Neural cell (in vitro differentiated cells): ENCODE data around the gene ADK. TPM values are rescaled to one million over a fixed set of nuclear protein-coding genes. Genes with fewer than 3 reads are reported as not detected.

Experiments used
- H2AFZ ChIP-seq: fragments of 200-600, 300-800 bp; sonication (generic), shearing (Covaris generic); 2 replicates; pipeline ENCODE4 v1.6.0; 2014; ENCODE audit warnings: low read depth, mild to moderate bottlenecking, antibody characterized with exemption, low read length, moderate library complexity
- H3F3A ChIP-seq: fragments of 200-600 bp; shearing (Covaris generic); 2 replicates; pipeline ENCODE4 v1.6.1; 2016; ENCODE audit warnings: mild to moderate bottlenecking, moderate library complexity, mixed read lengths, antibody characterized with exemption, low read length; ENCODE audit not compliant: insufficient read depth, poor library complexity, severe bottlenecking
- H3K27ac ChIP-seq: fragments of 200-600, 300-800 bp; sonication (generic), shearing (Covaris generic); 2 replicates; pipeline ENCODE4 v1.5.1; 2014; ENCODE audit warnings: mild to moderate bottlenecking, low read length, moderate library complexity
- H3K27me3 ChIP-seq: fragments of 300-800, 200-600 bp; sonication (generic), shearing (Covaris generic); 2 replicates; pipeline ENCODE4 v1.6.0; 2014; ENCODE audit warnings: mild to moderate bottlenecking, low read depth, low read length, moderate library complexity; ENCODE audit not compliant: insufficient read depth
- H3K36me3 ChIP-seq: fragments of 300-800, 200-600 bp; sonication (generic), shearing (Covaris generic); 2 replicates; pipeline ENCODE4 v1.5.1; 2014; ENCODE audit warnings: mild to moderate bottlenecking, antibody characterized with exemption, low read length, moderate library complexity; ENCODE audit not compliant: insufficient read depth
- H3K4me2 ChIP-seq: fragments of 300-800, 200-600 bp; sonication (generic), shearing (Covaris generic); 2 replicates; pipeline ENCODE4 v1.6.0; 2014; ENCODE audit warnings: mild to moderate bottlenecking, low read length
- H3K4me3 ChIP-seq: fragments of 300-800, 200-600 bp; sonication (generic), shearing (Covaris generic); 2 replicates; pipeline ENCODE4 v1.5.1; 2014; ENCODE audit warnings: mild to moderate bottlenecking, low read length, moderate library complexity
- H3K79me2 ChIP-seq: fragments of 200-600 bp; shearing (Covaris generic); replicated peaks from 2 replicates; pipeline ENCODE4 v1.6.0; 2014; ENCODE audit warnings: mild to moderate bottlenecking, low read length, moderate library complexity; ENCODE audit not compliant: insufficient read depth
- H3K9ac ChIP-seq: fragments of 300-800, 200-600 bp; sonication (generic), shearing (Covaris generic); 2 replicates; pipeline ENCODE4 v1.6.1; 2016; ENCODE audit warnings: mild to moderate bottlenecking, low read length, mixed read lengths
- H3K9me2 ChIP-seq: fragments of 200-600 bp; shearing (Covaris generic); 2 replicates; pipeline ENCODE4 v1.6.1; 2016; ENCODE audit warnings: mild to moderate bottlenecking, low read length, mixed read lengths; ENCODE audit not compliant: insufficient read depth
- H3K9me3 ChIP-seq: fragments of 200-600, 300-800 bp; sonication (generic), shearing (Covaris generic); 2 replicates; pipeline ENCODE4 v1.6.1; 2016; ENCODE audit warnings: mild to moderate bottlenecking, mixed run types, low read length, moderate library complexity, mixed read lengths
- H4K20me1 ChIP-seq: fragments of 200-600 bp; shearing (Covaris generic); 2 replicates; pipeline ENCODE4 v1.6.1; 2016; ENCODE audit warnings: mild to moderate bottlenecking, mixed run types; ENCODE audit not compliant: insufficient read depth
- EP300 ChIP-seq: fragments of 450-650 bp; conservative IDR thresholded peaks from 2 replicates; pipeline ENCODE4 v1.6.1; 2014; ENCODE audit warnings: antibody characterized with exemption, mild to moderate bottlenecking, moderate library complexity; ENCODE audit not compliant: poor library complexity, severe bottlenecking
- EZH2 ChIP-seq: fragments of 200-600, 300-800 bp; shearing (Covaris generic), sonication (generic); IDR thresholded peaks from 2 replicates; pipeline ENCODE4 v1.6.1; 2014; ENCODE audit warnings: antibody characterized with exemption, low read length, borderline replicate concordance, mild to moderate bottlenecking; ENCODE audit not compliant: insufficient read depth, poor library complexity, severe bottlenecking
- MXI1 ChIP-seq: fragments of 450-650 bp; conservative IDR thresholded peaks from 2 replicates; pipeline ENCODE4 v1.6.1; 2014; ENCODE audit warnings: antibody characterized with exemption, mild to moderate bottlenecking; ENCODE audit not compliant: poor library complexity, severe bottlenecking
- POLR2AphosphoS5 ChIP-seq: IDR thresholded peaks from 2 replicates; pipeline ENCODE4 v1.6.1; 2012
- RAD21 ChIP-seq: fragments of 450-650 bp; conservative IDR thresholded peaks from 2 replicates; pipeline ENCODE4 v1.6.1; 2014; ENCODE audit warnings: antibody characterized with exemption, mild to moderate bottlenecking, moderate library complexity
- SMC3 ChIP-seq: fragments of 450-650 bp; conservative IDR thresholded peaks from 2 replicates; pipeline ENCODE4 v1.6.1; 2014; ENCODE audit warnings: antibody characterized with exemption, mild to moderate bottlenecking, moderate library complexity; ENCODE audit not compliant: poor library complexity
- TAF1 ChIP-seq: IDR thresholded peaks from 2 replicates; pipeline ENCODE4 v1.6.1; 2012; ENCODE audit warnings: low read depth
- polyA plus RNA-seq: library from polyadenylated mRNA; depleted of rRNA; stranded (reverse); fragments of >200 nt; gene quantifications from 2 replicates; pipeline ENCODE4 v1.2.3, GENCODE V29; 2014
- TF ChIP-seq, protein P1 (sequence below): IDR thresholded peaks from 2 replicates; pipeline ENCODE4 v1.6.1; 2012; ENCODE audit warnings: borderline replicate concordance
- TF ChIP-seq, protein P2 (sequence below): fragments of 450-650 bp; IDR thresholded peaks from 2 replicates; pipeline ENCODE4 v1.5.1; 2014; ENCODE audit warnings: antibody characterized with exemption, mild to moderate bottlenecking, moderate library complexity; ENCODE audit not compliant: poor library complexity, severe bottlenecking

Gene ADK
- polyA plus RNA-seq, 1 donor from 2014 or later, result 19.5 TPM

DNA sequence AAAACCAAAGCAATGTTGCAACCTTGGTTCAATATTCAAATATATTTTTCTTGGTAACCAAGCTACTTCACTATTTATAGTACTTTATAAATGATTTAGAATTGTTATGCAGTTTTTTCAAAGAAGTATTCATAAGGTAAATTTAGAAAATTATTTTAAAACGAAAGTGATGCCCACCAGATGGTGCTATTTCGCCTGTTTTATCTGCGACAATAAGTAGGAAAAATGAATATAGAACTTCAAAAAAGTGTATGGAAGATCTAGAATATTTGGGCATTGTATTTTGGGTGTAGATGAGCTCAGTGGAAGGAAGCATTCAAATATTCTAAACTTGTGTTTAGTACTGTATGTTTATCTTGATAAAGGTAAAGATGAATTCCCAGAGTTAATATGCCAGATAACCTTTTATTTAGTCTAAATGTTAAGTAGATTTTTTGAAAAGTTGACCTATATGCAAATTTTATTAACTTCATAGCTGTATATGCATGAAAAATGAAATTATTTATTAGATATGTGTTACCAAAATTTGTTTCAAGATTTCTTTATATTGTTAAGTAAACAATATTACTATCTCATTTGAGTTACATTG, 93.2 kb downstream of the ADK start:
- H3K4me3 ChIP-seq, result no peak overlapping the region
- no peaks in the 10 kb centered on the region for H4K20me1 ChIP-seq
- no peaks in the 10 kb centered on the region for H3F3A ChIP-seq
- no peaks in the 10 kb centered on the region for H3K9me3 ChIP-seq
- no peaks in the 10 kb centered on the region for H3K27me3 ChIP-seq
- H3K36me3 ChIP-seq, result no peaks in the 10 kb centered on the region
- H3K9me2 ChIP-seq, result no peaks in the 10 kb centered on the region
- H3K79me2 ChIP-seq, result no peaks in the 10 kb centered on the region
- no peak overlapping the region for H3K27ac ChIP-seq
- H2AFZ ChIP-seq, result no peak overlapping the region
- no peak overlapping the region for H3K9ac ChIP-seq
- TF ChIP-seq, protein P1, sequence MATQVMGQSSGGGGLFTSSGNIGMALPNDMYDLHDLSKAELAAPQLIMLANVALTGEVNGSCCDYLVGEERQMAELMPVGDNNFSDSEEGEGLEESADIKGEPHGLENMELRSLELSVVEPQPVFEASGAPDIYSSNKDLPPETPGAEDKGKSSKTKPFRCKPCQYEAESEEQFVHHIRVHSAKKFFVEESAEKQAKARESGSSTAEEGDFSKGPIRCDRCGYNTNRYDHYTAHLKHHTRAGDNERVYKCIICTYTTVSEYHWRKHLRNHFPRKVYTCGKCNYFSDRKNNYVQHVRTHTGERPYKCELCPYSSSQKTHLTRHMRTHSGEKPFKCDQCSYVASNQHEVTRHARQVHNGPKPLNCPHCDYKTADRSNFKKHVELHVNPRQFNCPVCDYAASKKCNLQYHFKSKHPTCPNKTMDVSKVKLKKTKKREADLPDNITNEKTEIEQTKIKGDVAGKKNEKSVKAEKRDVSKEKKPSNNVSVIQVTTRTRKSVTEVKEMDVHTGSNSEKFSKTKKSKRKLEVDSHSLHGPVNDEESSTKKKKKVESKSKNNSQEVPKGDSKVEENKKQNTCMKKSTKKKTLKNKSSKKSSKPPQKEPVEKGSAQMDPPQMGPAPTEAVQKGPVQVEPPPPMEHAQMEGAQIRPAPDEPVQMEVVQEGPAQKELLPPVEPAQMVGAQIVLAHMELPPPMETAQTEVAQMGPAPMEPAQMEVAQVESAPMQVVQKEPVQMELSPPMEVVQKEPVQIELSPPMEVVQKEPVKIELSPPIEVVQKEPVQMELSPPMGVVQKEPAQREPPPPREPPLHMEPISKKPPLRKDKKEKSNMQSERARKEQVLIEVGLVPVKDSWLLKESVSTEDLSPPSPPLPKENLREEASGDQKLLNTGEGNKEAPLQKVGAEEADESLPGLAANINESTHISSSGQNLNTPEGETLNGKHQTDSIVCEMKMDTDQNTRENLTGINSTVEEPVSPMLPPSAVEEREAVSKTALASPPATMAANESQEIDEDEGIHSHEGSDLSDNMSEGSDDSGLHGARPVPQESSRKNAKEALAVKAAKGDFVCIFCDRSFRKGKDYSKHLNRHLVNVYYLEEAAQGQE, result no peak
- TF ChIP-seq EZH2 (no peak), POLR2AphosphoS5 (no peak), SMC3 (peak; percentile 91), EP300 (no peak), TAF1 (no peak), MXI1 (no peak), RAD21 (peak; percentile 86)
- TF ChIP-seq, protein P2, sequence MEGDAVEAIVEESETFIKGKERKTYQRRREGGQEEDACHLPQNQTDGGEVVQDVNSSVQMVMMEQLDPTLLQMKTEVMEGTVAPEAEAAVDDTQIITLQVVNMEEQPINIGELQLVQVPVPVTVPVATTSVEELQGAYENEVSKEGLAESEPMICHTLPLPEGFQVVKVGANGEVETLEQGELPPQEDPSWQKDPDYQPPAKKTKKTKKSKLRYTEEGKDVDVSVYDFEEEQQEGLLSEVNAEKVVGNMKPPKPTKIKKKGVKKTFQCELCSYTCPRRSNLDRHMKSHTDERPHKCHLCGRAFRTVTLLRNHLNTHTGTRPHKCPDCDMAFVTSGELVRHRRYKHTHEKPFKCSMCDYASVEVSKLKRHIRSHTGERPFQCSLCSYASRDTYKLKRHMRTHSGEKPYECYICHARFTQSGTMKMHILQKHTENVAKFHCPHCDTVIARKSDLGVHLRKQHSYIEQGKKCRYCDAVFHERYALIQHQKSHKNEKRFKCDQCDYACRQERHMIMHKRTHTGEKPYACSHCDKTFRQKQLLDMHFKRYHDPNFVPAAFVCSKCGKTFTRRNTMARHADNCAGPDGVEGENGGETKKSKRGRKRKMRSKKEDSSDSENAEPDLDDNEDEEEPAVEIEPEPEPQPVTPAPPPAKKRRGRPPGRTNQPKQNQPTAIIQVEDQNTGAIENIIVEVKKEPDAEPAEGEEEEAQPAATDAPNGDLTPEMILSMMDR, result peak; percentile 77
- H3K4me2 ChIP-seq, result no peak overlapping the region

DNA sequence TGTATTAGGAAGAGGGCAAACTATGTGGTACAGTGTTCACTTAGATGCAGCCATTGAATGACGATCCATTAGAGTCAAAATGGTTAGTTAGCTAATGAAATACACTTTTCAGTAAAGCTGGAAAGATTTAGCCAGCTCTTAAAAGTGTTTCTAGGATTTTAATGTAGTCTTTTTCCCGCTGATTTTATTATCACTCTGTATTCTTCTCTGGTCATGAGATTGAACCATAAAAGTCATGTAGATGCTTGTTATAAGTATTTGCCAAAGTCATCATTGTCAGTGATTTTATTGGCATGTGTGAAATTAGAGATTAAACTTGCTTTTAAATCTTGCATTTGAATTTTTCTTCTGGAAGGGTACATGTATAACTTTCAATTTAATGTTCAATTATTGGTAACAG, 93.8 kb downstream of the ADK start:
- Histone ChIP-seq H3K36me3 (no peaks in the 10 kb centered on the region), H3K9me3 (no peaks in the 10 kb centered on the region), H3K79me2 (no peaks in the 10 kb centered on the region), H3K27me3 (no peaks in the 10 kb centered on the region), H3K4me2 (no peak overlapping the region), H3F3A (no peaks in the 10 kb centered on the region), H3K9me2 (no peaks in the 10 kb centered on the region), H4K20me1 (no peaks in the 10 kb centered on the region), H3K4me3 (no peak overlapping the region), H3K27ac (no peak overlapping the region), H2AFZ (no peak overlapping the region), H3K9ac (no peak overlapping the region)
- TF ChIP-seq SMC3 (no peak), POLR2AphosphoS5 (no peak), EP300 (no peak)
- TF ChIP-seq, protein P1, result no peak
- TF ChIP-seq, protein P2, result no peak
